Measurements from ENCODE around the gene NRXN3.

Gene NRXN3

GRCh38 chr14:79293482-79294177 is 1123.5 kb downstream of the NRXN3 start:
- no peak for TF ChIP-seq CTCF (IDR thresholded peaks at IDR 0.05; ENCODE audit: low read depth, low read length)
- H3K4me3 ChIP-seq (ENCODE audit: low read depth, low read length): no peak overlapping the region

GRCh38 chr14:79294499-79294898 is 1124.3 kb downstream of the NRXN3 start:
- H3K4me3 ChIP-seq (ENCODE audit: low read depth, low read length): no peak overlapping the region
- no peak for TF ChIP-seq CTCF (IDR thresholded peaks at IDR 0.05; ENCODE audit: low read depth, low read length)

GRCh38 chr14:79295385-79295784 is 1125.2 kb downstream of the NRXN3 start:
- H3K4me3 ChIP-seq (ENCODE audit: low read depth, low read length): no peak overlapping the region
- no peak for TF ChIP-seq CTCF (IDR thresholded peaks at IDR 0.05; ENCODE audit: low read depth, low read length)

GRCh38 chr14:79298373-79298772 is 1128.2 kb downstream of the NRXN3 start:
- no peak overlapping the region for H3K4me3 ChIP-seq (ENCODE audit: low read depth, low read length)
- TF ChIP-seq CTCF (IDR thresholded peaks at IDR 0.05; ENCODE audit: low read depth, low read length): no peak

GRCh38 chr14:79299162-79299561 is 1129.0 kb downstream of the NRXN3 start:
- H3K4me3 ChIP-seq (ENCODE audit: low read depth, low read length): no peak overlapping the region
- TF ChIP-seq CTCF (IDR thresholded peaks at IDR 0.05; ENCODE audit: low read depth, low read length): no peak

- TF ChIP-seq CTCF (IDR thresholded peaks at IDR 0.05; ENCODE audit: low read depth, low read length): no peak
- H3K4me3 ChIP-seq (ENCODE audit: low read depth, low read length): no peak overlapping the region
Measured at GRCh38 chr14:79304279-79304678, 1134.1 kb downstream of the NRXN3 start.

- no peak overlapping the region for H3K4me3 ChIP-seq (ENCODE audit: low read depth, low read length)
- no peak for TF ChIP-seq CTCF (IDR thresholded peaks at IDR 0.05; ENCODE audit: low read depth, low read length)
Measured at GRCh38 chr14:79306546-79306945, 1136.4 kb downstream of the NRXN3 start.

Data from WI38 (cell line).